PC-3 (cell line): ENCODE measurements around the gene IGFBP2. TPM values are rescaled to one million over a fixed set of nuclear protein-coding genes. Genes with fewer than 3 reads are reported as not detected.

ENCODE experiments used
- ATAC-seq: fragments of 200-7000 bp; cut with Tn5 transposase; 2 replicates; pipeline ENCODE4 v1.9.1; 2020; ENCODE audit warnings: mild to moderate bottlenecking, moderate library complexity
- BruUV-seq: library from RNA; stranded (reverse); fragments of 400-500 nt; replicated peaks from 2 replicates; lab custom pipeline; 2021; lab: Mats Ljungman, UMichigan
- CTCF ChIA-PET: fragments of 300-600 bp; sonication (Branson Sonifier 250); formaldehyde crosslinking; loops from one replicate; lab custom pipeline; 2022; ENCODE audit warnings: antibody characterized with exemption; lab: Charles Lee
- POLR2A ChIA-PET: fragments of 300-600 bp; sonication (Branson Sonifier 250); formaldehyde crosslinking; loops from one replicate; lab custom pipeline; 2022; ENCODE audit warnings: antibody characterized with exemption; ENCODE audit not compliant: unreplicated experiment; lab: Charles Lee
- DNase-seq: peaks from one replicate; pipeline ENCODE4 v3.0.0-alpha.2; 2015
- H2AFZ ChIP-seq: fragments of 300-600 bp; sonication (generic); 2 replicates; pipeline ENCODE4 v1.6.0; 2016; ENCODE audit warnings: antibody characterized with exemption, low read length
- H3F3A ChIP-seq: fragments of 300-600 bp; sonication (generic); one replicate; pipeline ENCODE4 v1.6.0; 2017; ENCODE audit warnings: antibody characterized with exemption, low read length, control low read depth, mild to moderate bottlenecking; ENCODE audit not compliant: unreplicated experiment
- H3K27ac ChIP-seq: fragments of 300-600 bp; sonication (generic); 2 replicates; pipeline ENCODE4 v1.5.1; 2016; ENCODE audit warnings: mild to moderate bottlenecking, low read length
- H3K27me3 ChIP-seq: fragments of 300-600 bp; sonication (generic); 2 replicates; pipeline ENCODE4 v1.6.1; 2016; ENCODE audit warnings: low read length, mixed read lengths
- H3K36me3 ChIP-seq: fragments of 300-600 bp; sonication (generic); 2 replicates; pipeline ENCODE4 v1.6.1; 2016; ENCODE audit warnings: low read depth, mixed run types, low read length, mixed read lengths
- H3K4me1 ChIP-seq: fragments of 300-600 bp; sonication (generic); 2 replicates; pipeline ENCODE4 v1.5.1; 2016; ENCODE audit warnings: low read length; ENCODE audit not compliant: insufficient read depth
- H3K4me2 ChIP-seq: fragments of 300-600 bp; sonication (generic); 2 replicates; pipeline ENCODE4 v1.6.0; 2016; ENCODE audit warnings: low read length
- H3K4me3 ChIP-seq: fragments of 300-600 bp; sonication (generic); 2 replicates; pipeline ENCODE4 v1.5.1; 2016; ENCODE audit warnings: mild to moderate bottlenecking, low read length, mixed read lengths
- H3K79me2 ChIP-seq: fragments of 300-600 bp; sonication (generic); 2 replicates; pipeline ENCODE4 v1.6.1; 2017; ENCODE audit warnings: low read length, mixed read lengths
- H3K9ac ChIP-seq: fragments of 300-600 bp; sonication (generic); 2 replicates; pipeline ENCODE4 v1.6.0; 2016; ENCODE audit warnings: mild to moderate bottlenecking, low read length
- H3K9me2 ChIP-seq: fragments of 300-600 bp; sonication (generic); replicated peaks from 2 replicates; pipeline ENCODE4 v1.6.1; 2016; ENCODE audit warnings: mixed run types, low read length, mixed read lengths
- H3K9me3 ChIP-seq: fragments of 300-600 bp; sonication (generic); 2 replicates; pipeline ENCODE4 v1.6.1; 2016; ENCODE audit warnings: low read length, mixed read lengths
- H4K20me1 ChIP-seq: fragments of 300-600 bp; sonication (generic); 2 replicates; pipeline ENCODE4 v1.6.1; 2016; ENCODE audit warnings: low read length, mixed read lengths
- CTCF ChIP-seq: fragments of 300-600 bp; sonication (generic); conservative IDR thresholded peaks from 2 replicates; pipeline ENCODE4 v1.5.1; 2017; ENCODE audit warnings: antibody characterized with exemption, low read depth, mild to moderate bottlenecking, low read length
- EZH2 ChIP-seq: fragments of 300-600 bp; sonication (generic); IDR thresholded peaks from one replicate; pipeline ENCODE4 v1.6.1; 2017; ENCODE audit warnings: antibody characterized with exemption, mild to moderate bottlenecking, low read length; ENCODE audit not compliant: unreplicated experiment
- EZH2phosphoT487 ChIP-seq: fragments of 300-600 bp; sonication (generic); IDR thresholded peaks from 2 replicates; pipeline ENCODE4 v1.6.1; 2018; ENCODE audit warnings: mild to moderate bottlenecking, antibody characterized with exemption, low read length, borderline replicate concordance
- intact Hi-C: fragments of 100-400 bp; cut with micrococcal nuclease; formaldehyde crosslinking; loops from 2 replicates; pipeline ENCODE4 v1.9.0; 2023
- total RNA-seq: library from RNA; depleted of rRNA; stranded (reverse); fragments of >200 nt; gene quantifications from 2 replicates; pipeline ENCODE4 v1.2.3, GENCODE V29; 2014

Gene IGFBP2
- total RNA-seq, 1 experiment from 2014 or later, result 174 TPM

DNA sequence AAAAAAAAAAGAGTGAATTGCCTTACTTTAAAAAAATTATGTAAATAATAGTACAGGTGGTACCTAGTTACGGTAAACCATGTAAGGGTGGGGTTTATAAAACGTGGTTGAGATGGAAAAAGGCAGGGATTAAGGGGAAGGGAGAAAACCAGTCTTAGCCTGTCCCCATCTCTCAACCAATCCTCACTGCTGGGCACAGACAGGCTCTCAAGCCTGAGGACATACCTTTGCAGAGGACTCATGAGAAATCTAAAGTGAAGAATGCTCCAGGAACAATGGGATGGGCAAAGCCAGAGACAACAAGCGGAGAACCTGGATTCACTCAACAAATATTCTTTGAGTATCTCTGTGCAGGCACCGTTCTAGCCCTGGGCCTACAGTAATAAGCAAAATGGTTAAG is 3.4 kb upstream of the IGFBP2 start:
- no peaks in the 10 kb centered on the region for H3K36me3 ChIP-seq
- no peaks in the 10 kb centered on the region for H3K9me2 ChIP-seq
- POLR2A ChIA-PET, result no interaction called here
- no peak overlapping the region for H3K27ac ChIP-seq
- H3K27me3 ChIP-seq, result peaks cover 9% of the 10 kb centered on the region
- TF ChIP-seq EZH2phosphoT487, result no peak
- no peak for TF ChIP-seq EZH2
- no peak for TF ChIP-seq CTCF
- peaks cover 30% of the 10 kb centered on the region for H3K4me1 ChIP-seq
- H3K4me3 ChIP-seq, result no peak overlapping the region
- no TSS peak for BruUV-seq
- ATAC-seq (no peak), DNase-seq (no peak)
- no peak overlapping the region for H3K4me2 ChIP-seq
- intact Hi-C loops, result no loop called here
- no peak overlapping the region for H2AFZ ChIP-seq
- H3K79me2 ChIP-seq, result peaks cover 11% of the 10 kb centered on the region; the same call in 1 of the 2 replicates
- no peak overlapping the region for H3K9ac ChIP-seq
- CTCF ChIA-PET, result no interaction called here
- H3F3A ChIP-seq, result no peaks in the 10 kb centered on the region
- H3K9me3 ChIP-seq, result no peaks in the 10 kb centered on the region
- no peaks in the 10 kb centered on the region for H4K20me1 ChIP-seq

GRCh38 chr2:216632346-216632951 is 771 bp upstream of the IGFBP2 start:
- intact Hi-C loops, result no loop called here
- Histone ChIP-seq H4K20me1 (no peaks in the 10 kb centered on the region), H3F3A (no peaks in the 10 kb centered on the region), H3K9me3 (no peaks in the 10 kb centered on the region), H3K79me2 (peaks cover 28% of the 10 kb centered on the region), H2AFZ (peak overlapping the region; percentile 71; the same call in 1 of the 2 replicates), H3K27ac (no peak overlapping the region), H3K9me2 (no peaks in the 10 kb centered on the region), H3K4me1 (peaks cover 29% of the 10 kb centered on the region), H3K27me3 (peaks cover 9% of the 10 kb centered on the region), H3K4me2 (peak overlapping the region; percentile 85), H3K36me3 (no peaks in the 10 kb centered on the region), H3K4me3 (peak overlapping the region; percentile 62), H3K9ac (no peak overlapping the region)
- no TSS peak for BruUV-seq
- CTCF ChIA-PET, result no interaction called here
- DNase-seq (peak; percentile 27), ATAC-seq (no peak)
- POLR2A ChIA-PET, result no interaction called here
- TF ChIP-seq CTCF (no peak), EZH2 (no peak), EZH2phosphoT487 (no peak)

DNA sequence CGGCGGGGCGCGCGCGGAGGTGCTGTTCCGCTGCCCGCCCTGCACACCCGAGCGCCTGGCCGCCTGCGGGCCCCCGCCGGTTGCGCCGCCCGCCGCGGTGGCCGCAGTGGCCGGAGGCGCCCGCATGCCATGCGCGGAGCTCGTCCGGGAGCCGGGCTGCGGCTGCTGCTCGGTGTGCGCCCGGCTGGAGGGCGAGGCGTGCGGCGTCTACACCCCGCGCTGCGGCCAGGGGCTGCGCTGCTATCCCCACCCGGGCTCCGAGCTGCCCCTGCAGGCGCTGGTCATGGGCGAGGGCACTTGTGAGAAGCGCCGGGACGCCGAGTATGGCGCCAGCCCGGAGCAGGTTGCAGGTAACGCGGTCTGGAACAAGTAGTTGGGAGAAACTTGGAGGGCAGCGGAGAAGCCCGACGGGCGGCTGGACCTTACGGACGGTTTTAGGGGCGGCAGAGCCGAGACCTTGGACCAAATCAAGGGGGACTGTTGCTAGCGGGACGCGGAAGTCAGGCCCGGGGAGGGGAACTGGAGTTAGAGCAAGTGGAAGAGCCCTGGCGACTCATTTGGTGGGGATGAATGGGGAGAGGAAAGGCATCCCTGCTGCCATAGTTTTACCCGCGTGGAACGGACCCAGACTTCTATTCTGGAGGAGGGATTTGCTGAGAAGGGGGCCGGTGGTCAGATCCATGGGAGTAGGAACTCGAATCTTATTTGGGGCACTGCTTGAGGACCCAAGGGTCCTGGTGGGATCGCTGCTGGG is 573 bp downstream of the IGFBP2 start:
- H2AFZ ChIP-seq, result peak overlapping the region; percentile 96
- peaks cover 32% of the 10 kb centered on the region for H3K4me1 ChIP-seq
- intact Hi-C loops, result no loop called here
- H3K9me3 ChIP-seq, result no peaks in the 10 kb centered on the region
- ChIA-PET POLR2A (no interaction called here), CTCF (no interaction called here)
- no peaks in the 10 kb centered on the region for H3K9me2 ChIP-seq
- TF ChIP-seq EZH2phosphoT487 (no peak), EZH2 (peak; percentile 12), CTCF (no peak)
- H3K9ac ChIP-seq, result peak overlapping the region; percentile 65
- BruUV-seq, result no TSS peak
- no peaks in the 10 kb centered on the region for H3K36me3 ChIP-seq
- H4K20me1 ChIP-seq, result no peaks in the 10 kb centered on the region
- no peaks in the 10 kb centered on the region for H3F3A ChIP-seq
- peak; percentile 25 for DNase-seq
- H3K27ac ChIP-seq, result no peak overlapping the region
- H3K4me2 ChIP-seq, result peak overlapping the region; percentile 99
- peak overlapping the region; percentile 95 for H3K4me3 ChIP-seq
- ATAC-seq, result peak; percentile 35
- H3K79me2 ChIP-seq, result peaks cover 28% of the 10 kb centered on the region
- H3K27me3 ChIP-seq, result peaks cover 9% of the 10 kb centered on the region
